K562 (cell line): ENCODE results near the gene WSCD2. TPM values are rescaled to one million over a fixed set of nuclear protein-coding genes. Genes with fewer than 3 reads are reported as not detected.

Source experiments
- ATAC-seq: fragments of 200-7000 bp; cut with Tn5 transposase; 3 replicates; pipeline ENCODE4 v1.9.1; 2020; ENCODE audit warnings: moderate library complexity
- BruUV-seq: library from RNA; stranded (reverse); fragments of 400-500 nt; replicated peaks from 2 replicates; lab custom pipeline; 2021; lab: Mats Ljungman, UMichigan
- CTCF ChIA-PET: fragments of 300-600 bp; formaldehyde crosslinking; extraction: SDS; loops from one replicate; lab custom pipeline; 2021; ENCODE audit warnings: low intra/inter-chr PET ratio; lab: Yijun Ruan, JAX
- POLR2A ChIA-PET: fragments of 300-600, 350-650 bp; sonication (Branson Sonifier 250); formaldehyde crosslinking; extraction: SDS; loops from one replicate; lab custom pipeline; 2021; ENCODE audit warnings: antibody characterized with exemption, inconsistent platforms; lab: Yijun Ruan, JAX
- DNase-seq, 4 experiments: peaks; one replicate each; pipeline versions ENCODE4 v3.0.0 to v3.0.0-alpha.2; 2011 to 2018; ENCODE audit warnings: low spot score in 3 of 4, mixed read lengths in 3 of 4; ENCODE audit errors: extremely low read depth in 1 of 4
- FAIRE-seq: peaks from 2 replicates; lab custom pipeline; 2011; peaks lifted over from hg19 to GRCh38; lab: Jason Lieb, UNC
- H2AFZ ChIP-seq: 2 replicates; pipeline ENCODE4 v1.6.0; 2011; ENCODE audit warnings: low read depth, low read length, control low read depth, inconsistent platforms
- H3K27ac ChIP-seq: fragments of 200-600 bp; 3 replicates; pipeline ENCODE4 v1.8.0; 2011; ENCODE audit warnings: low read depth, mild to moderate bottlenecking, control low read depth, inconsistent platforms, low read length, moderate library complexity, mixed read lengths; ENCODE audit errors: extremely low read depth
- H3K27me3 ChIP-seq, 2 experiments: fragments of 300-600 bp in 1 of 2; 2 replicates in 1 of 2; 3 replicates in 1 of 2; pipeline versions ENCODE4 v1.6.0 to v1.8.0; 2011; ENCODE audit warnings: inconsistent platforms in 2 of 2, low read length in 2 of 2, mild to moderate bottlenecking in 1 of 2, mixed read lengths in 1 of 2, moderate library complexity in 1 of 2; ENCODE audit not compliant: control insufficient read depth in 2 of 2, insufficient read depth in 2 of 2
- H3K36me3 ChIP-seq: fragments of 300-600 bp; 3 replicates; pipeline ENCODE4 v1.8.0; 2011; ENCODE audit warnings: mild to moderate bottlenecking, low read length, inconsistent platforms; ENCODE audit not compliant: control insufficient read depth, insufficient read depth
- H3K4me1 ChIP-seq, 2 experiments: fragments of 200-600 bp in 1 of 2; replicated peaks in 1 of 2; 2 replicates in 1 of 2; 3 replicates in 1 of 2; pipeline versions ENCODE4 v1.5.1 to v1.8.0; 2011; ENCODE audit warnings: inconsistent platforms in 2 of 2, low read length in 2 of 2, mild to moderate bottlenecking in 1 of 2, mixed read lengths in 1 of 2, moderate library complexity in 1 of 2; ENCODE audit not compliant: control insufficient read depth in 2 of 2, insufficient read depth in 2 of 2
- H3K4me2 ChIP-seq: 2 replicates; pipeline ENCODE4 v1.6.1; 2011; ENCODE audit warnings: low read length, control low read depth, inconsistent platforms, mixed read lengths; ENCODE audit not compliant: insufficient read depth
- H3K4me3 ChIP-seq: fragments of 200-600 bp; sonication (generic), shearing (Covaris generic); 2 replicates; pipeline ENCODE4 v1.5.1; 2016; ENCODE audit warnings: control low read depth, inconsistent platforms
- H3K79me2 ChIP-seq: fragments of 200-600 bp; 3 replicates; pipeline ENCODE4 v1.8.0; 2011; ENCODE audit warnings: low read length, inconsistent platforms; ENCODE audit not compliant: control insufficient read depth, insufficient read depth
- H3K9ac ChIP-seq, 2 experiments: 2 replicates each; pipeline versions ENCODE4 v1.6.0 to v1.6.1; 2011; ENCODE audit warnings: low read depth in 2 of 2, low read length in 2 of 2, control low read depth in 1 of 2, inconsistent platforms in 1 of 2, mild to moderate bottlenecking in 1 of 2, mixed read lengths in 1 of 2; ENCODE audit not compliant: insufficient read depth in 1 of 2
- H3K9me1 ChIP-seq: one replicate; pipeline ENCODE4 v1.6.0; 2011; ENCODE audit warnings: inconsistent platforms, mild to moderate bottlenecking, low read length, moderate library complexity; ENCODE audit not compliant: control insufficient read depth, insufficient read depth
- H3K9me3 ChIP-seq: replicated peaks from 2 replicates; pipeline ENCODE4 v1.5.1; 2011; ENCODE audit warnings: low read depth, low read length, inconsistent platforms; ENCODE audit not compliant: control insufficient read depth, insufficient read depth
- H4K20me1 ChIP-seq: replicated peaks from 2 replicates; pipeline ENCODE4 v1.6.1; 2011; ENCODE audit warnings: low read length, inconsistent platforms, mixed read lengths; ENCODE audit not compliant: control insufficient read depth, insufficient read depth
- C11orf30 ChIP-seq: fragments of 450-650 bp; IDR thresholded peaks from 2 replicates; pipeline ENCODE4 v1.6.1; 2016; ENCODE audit warnings: low read depth, mild to moderate bottlenecking
- CBX1 ChIP-seq: sonication (generic); IDR thresholded peaks from 2 replicates; pipeline ENCODE4 v1.6.1; 2016; ENCODE audit warnings: antibody characterized with exemption, low read depth, mild to moderate bottlenecking
- FOXK2 ChIP-seq, 2 experiments: fragments of 450-650 bp; IDR thresholded peaks in 1 of 2; conservative IDR thresholded peaks in 1 of 2; 2 replicates each; pipeline ENCODE4 v1.6.1; 2016; ENCODE audit warnings: low read depth in 2 of 2, mild to moderate bottlenecking in 1 of 2
- GTF2E2 ChIP-seq: fragments of 200-800 bp; sonication (Bioruptor generic); IDR thresholded peaks from 2 replicates; pipeline ENCODE4 v1.6.1; 2016; ENCODE audit warnings: missing genetic modification characterization, missing compliant biosample characterization
- MAFF ChIP-seq: IDR thresholded peaks from 2 replicates; pipeline ENCODE4 v1.6.1; 2012; ENCODE audit warnings: low read length, improper control_type of control experiment
- MEIS2 ChIP-seq: fragments of 450-650 bp; IDR thresholded peaks from 2 replicates; pipeline ENCODE4 v1.6.1; 2014; ENCODE audit warnings: mild to moderate bottlenecking; ENCODE audit not compliant: partially characterized antibody
- NFE2 ChIP-seq: IDR thresholded peaks from 2 replicates; pipeline ENCODE4 v1.6.1; 2014; ENCODE audit warnings: antibody characterized with exemption, low read depth
- TCF3 ChIP-seq: sonication (generic); formaldehyde crosslinking; IDR thresholded peaks from 2 replicates; pipeline ENCODE4 v1.4.0; 2020; ENCODE audit warnings: mild to moderate bottlenecking, missing genetic modification reagents
- ZFP1 ChIP-seq: fragments of 450-650 bp; formaldehyde crosslinking; IDR thresholded peaks from 2 replicates; pipeline ENCODE4 v1.4.0; 2020; ENCODE audit warnings: mild to moderate bottlenecking, mixed read lengths
- WGBS: fragments of 100-300 bp; shearing (Covaris generic); methylation state at CpG from one replicate; pipeline ENCODE4 v1.1.6; 2016; ENCODE audit warnings: low coverage, mixed read lengths; ENCODE audit not compliant: insufficient coverage; ENCODE audit errors: missing lambda C conversion rate; 5-methylcytosine and 5-hydroxymethylcytosine counted together
- in situ Hi-C: fragments of 300-500 bp; cut with MboI; formaldehyde crosslinking; loops from 4 replicates; pipeline ENCODE4 v1.15.0; 2018; ENCODE audit warnings: inconsistent platforms, mixed read lengths
- intact Hi-C: fragments of 100-400 bp; cut with micrococcal nuclease; formaldehyde crosslinking; loops from 2 replicates; pipeline ENCODE4 v1.14.2; 2022
- polyA plus RNA-seq, 8 experiments: library from polyadenylated mRNA; depleted of rRNA in 4 of 8; stranded (reverse) in 5 of 8; unstranded in 3 of 8; fragments of >200 nt; fragmentation: Nextera tagmentation in 2 of 8; fragmentation: Illumina TruSeq in 1 of 8; extraction: Ambion mirVana in 2 of 8; extraction: Trizol in 1 of 8; gene quantifications; 2 replicates each; pipeline versions ENCODE4 v1.2.1 to v1.2.3, GENCODE V29; 2011 to 2014; ENCODE audit warnings: inconsistent platforms in 1 of 8, missing spikeins in 1 of 8
- total RNA-seq, 7 experiments: library from RNA; depleted of rRNA in 6 of 7; stranded (reverse); fragments of >200 nt in 6 of 7; fragmentation: Illumina TruSeq in 2 of 7; extraction: Trizol in 2 of 7; gene quantifications; 2 replicates each; pipeline versions ENCODE4 v1.2.1 to v1.2.3, GENCODE V29; 2011 to 2021; ENCODE audit warnings: low replicate concordance in 1 of 7
- TF ChIP-seq, protein P1 (sequence below): fragments of 450-650 bp; IDR thresholded peaks from 2 replicates; pipeline ENCODE4 v1.6.1; 2018; ENCODE audit warnings: mild to moderate bottlenecking, low read depth; ENCODE audit not compliant: partially characterized antibody
- TF ChIP-seq, protein P2 (sequence below): fragments of 450-650 bp; IDR thresholded peaks from 2 replicates; pipeline ENCODE4 v1.6.1; 2016

WSCD2 gene
- total and polyA plus RNA-seq, 9 of the 15 experiments (the other 6 are each of a cell fraction or from before 2014, with no cell fraction given) = 0.72 to 14.1 (median 4.0) TPM

DNA sequence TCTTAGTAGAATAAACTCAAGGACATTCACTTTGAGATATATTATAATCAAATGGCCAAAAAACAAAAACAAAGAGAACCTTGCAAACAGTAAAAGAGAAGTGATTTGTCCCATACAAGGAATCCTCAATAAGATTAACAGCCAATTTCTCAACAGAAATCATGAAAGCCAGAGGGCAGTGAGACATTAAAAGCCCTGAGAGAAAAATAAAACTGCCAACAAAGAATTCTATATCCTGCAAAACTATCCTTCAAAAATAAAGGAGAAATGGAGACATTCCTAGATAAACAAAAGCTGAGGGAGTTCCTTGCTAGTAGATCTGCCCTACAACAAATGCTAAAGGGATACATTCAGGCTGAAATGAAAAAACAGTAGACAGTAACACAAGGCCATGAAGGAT is 131.9 kb downstream of the WSCD2 start:
- in situ Hi-C loops = no loop called here
- ChIA-PET CTCF (no interaction called here), POLR2A (no interaction called here)
- H3K4me1 ChIP-seq = no peaks in the 10 kb centered on the region
- H3K9me1 ChIP-seq = no peaks in the 10 kb centered on the region
- no peak for ATAC-seq
- no peak overlapping the region for H2AFZ ChIP-seq
- no peaks in the 10 kb centered on the region for H3K36me3 ChIP-seq
- no peak overlapping the region for H3K4me2 ChIP-seq
- H3K79me2 ChIP-seq = no peaks in the 10 kb centered on the region
- H3K4me3 ChIP-seq = no peak overlapping the region
- H3K27me3 ChIP-seq = peaks cover under 1 to 6% of the 10 kb centered on the region in 2 experiments; a peak in 1 of 5 replicates
- TF ChIP-seq ZFP1 (CRISPR knock-in tag) = peak; percentile 77
- TF ChIP-seq, protein P1, sequence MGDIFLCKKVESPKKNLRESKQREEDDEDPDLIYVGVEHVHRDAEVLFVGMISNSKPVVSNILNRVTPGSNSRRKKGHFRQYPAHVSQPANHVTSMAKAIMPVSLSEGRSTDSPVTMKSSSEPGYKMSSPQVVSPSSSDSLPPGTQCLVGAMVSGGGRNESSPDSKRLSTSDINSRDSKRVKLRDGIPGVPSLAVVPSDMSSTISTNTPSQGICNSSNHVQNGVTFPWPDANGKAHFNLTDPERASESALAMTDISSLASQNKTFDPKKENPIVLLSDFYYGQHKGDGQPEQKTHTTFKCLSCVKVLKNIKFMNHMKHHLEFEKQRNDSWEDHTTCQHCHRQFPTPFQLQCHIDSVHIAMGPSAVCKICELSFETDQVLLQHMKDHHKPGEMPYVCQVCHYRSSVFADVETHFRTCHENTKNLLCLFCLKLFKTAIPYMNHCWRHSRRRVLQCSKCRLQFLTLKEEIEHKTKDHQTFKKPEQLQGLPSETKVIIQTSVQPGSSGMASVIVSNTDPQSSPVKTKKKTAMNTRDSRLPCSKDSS = peak; percentile 39
- no peak for TF ChIP-seq GTF2E2 (tag)
- TF ChIP-seq, all 486 proteins: peak for 2
- DNase-seq (no peak), FAIRE-seq (no peak)
- intact Hi-C loops = no loop called here
- Histone ChIP-seq H3K9me3 (no peaks in the 10 kb centered on the region), H4K20me1 (no peaks in the 10 kb centered on the region), H3K9ac (no peak overlapping the region), H3K27ac (no peak overlapping the region)
- BruUV-seq = no TSS peak

DNA sequence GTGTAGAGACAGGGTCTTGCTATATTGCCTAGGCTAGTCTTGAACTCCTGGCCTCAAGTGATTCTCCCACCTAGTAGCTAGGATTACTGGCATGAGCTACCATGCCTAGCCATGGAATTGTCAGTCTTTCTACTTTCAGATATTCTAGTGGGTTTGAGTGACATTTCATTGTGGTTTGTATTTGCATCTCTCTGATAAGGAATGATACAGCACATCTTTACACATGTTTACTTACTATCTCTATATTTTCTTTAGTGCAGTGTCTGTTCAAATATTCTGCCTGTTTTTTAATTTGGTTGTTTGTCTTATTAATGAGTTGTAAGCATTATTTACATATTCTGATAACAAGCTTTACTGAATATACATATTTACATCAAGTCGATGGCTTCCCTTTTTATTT is 136.4 kb downstream of the WSCD2 start:
- ATAC-seq (no peak), FAIRE-seq (peak; percentile 35), DNase-seq (no peak)
- Histone ChIP-seq H3K4me2 (no peak overlapping the region; the same call in 1 of the 2 replicates), H3K9me3 (no peaks in the 10 kb centered on the region), H3K79me2 (no peaks in the 10 kb centered on the region), H3K9me1 (no peaks in the 10 kb centered on the region), H3K36me3 (no peaks in the 10 kb centered on the region), H3K27ac (no peak overlapping the region), H2AFZ (no peak overlapping the region), H3K4me1 (peaks cover 0 to 7% of the 10 kb centered on the region in 2 experiments; a peak in 3 of 5 replicates), H4K20me1 (no peaks in the 10 kb centered on the region), H3K4me3 (no peak overlapping the region), H3K9ac (no peak overlapping the region), H3K27me3 (peaks cover 4 to 6% of the 10 kb centered on the region in 2 experiments; a peak in 1 of 5 replicates)
- 0% methylated on average over 1 of the region's 1 CpG for WGBS
- POLR2A ChIA-PET = no interaction called here
- CTCF ChIA-PET = no interaction called here
- BruUV-seq = no TSS peak
- intact Hi-C loops = no loop called here
- in situ Hi-C loops = no loop called here
- TF ChIP-seq CBX1 = no peak
- TF ChIP-seq MEIS2 = peak; percentile 27
- 0 out of 4 replicates have a peak, but pooled peaks of 1 of the 2 experiments have one; percentile 43 for TF ChIP-seq FOXK2 (conservative IDR thresholded peaks at IDR 0.05 in 1 of 2, IDR thresholded peaks at IDR 0.05 in 1 of 2; ENCODE audit: low read depth in 2 of 2)
- TF ChIP-seq, protein P2, sequence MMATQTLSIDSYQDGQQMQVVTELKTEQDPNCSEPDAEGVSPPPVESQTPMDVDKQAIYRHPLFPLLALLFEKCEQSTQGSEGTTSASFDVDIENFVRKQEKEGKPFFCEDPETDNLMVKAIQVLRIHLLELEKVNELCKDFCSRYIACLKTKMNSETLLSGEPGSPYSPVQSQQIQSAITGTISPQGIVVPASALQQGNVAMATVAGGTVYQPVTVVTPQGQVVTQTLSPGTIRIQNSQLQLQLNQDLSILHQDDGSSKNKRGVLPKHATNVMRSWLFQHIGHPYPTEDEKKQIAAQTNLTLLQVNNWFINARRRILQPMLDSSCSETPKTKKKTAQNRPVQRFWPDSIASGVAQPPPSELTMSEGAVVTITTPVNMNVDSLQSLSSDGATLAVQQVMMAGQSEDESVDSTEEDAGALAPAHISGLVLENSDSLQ = peak; percentile 89
- peak; percentile 25; the same call in 1 of the 2 replicates for TF ChIP-seq TCF3 (CRISPR knock-in tag)
- peak; percentile 60 for TF ChIP-seq C11orf30
- peak; percentile 55 for TF ChIP-seq NFE2
- peak; percentile 20; the same call in 1 of the 2 replicates for TF ChIP-seq MAFF
